SU-DHL-6 (cell line): ENCODE data around the gene RAP1GAP2.

ENCODE experiments used
- H2AFZ ChIP-seq: fragments of 200-600 bp; sonication (generic); 2 replicates; pipeline ENCODE4 v1.6.1; 2014; ENCODE audit warnings: low read depth, mild to moderate bottlenecking, moderate library complexity, mixed read lengths, antibody characterized with exemption, low read length; ENCODE audit not compliant: severe bottlenecking
- H3F3A ChIP-seq: fragments of 200-600 bp; shearing (Covaris generic); 2 replicates; pipeline ENCODE4 v1.6.0; 2016; ENCODE audit warnings: antibody characterized with exemption, mild to moderate bottlenecking; ENCODE audit not compliant: insufficient read depth
- H3K27ac ChIP-seq: fragments of 200-600 bp; sonication (generic); 2 replicates; pipeline ENCODE4 v1.5.1; 2016; ENCODE audit warnings: low read depth, mild to moderate bottlenecking, low read length, moderate library complexity, mixed read lengths
- H3K27me3 ChIP-seq: fragments of 200-600 bp; sonication (generic), shearing (Covaris generic); 2 replicates; pipeline ENCODE4 v1.6.0; 2014; ENCODE audit warnings: mild to moderate bottlenecking, low read length
- H3K36me3 ChIP-seq: fragments of 200-600 bp; sonication (generic); 2 replicates; pipeline ENCODE4 v1.6.1; 2014; ENCODE audit warnings: mild to moderate bottlenecking, low read length, mixed read lengths
- H3K4me2 ChIP-seq: fragments of 300-600, 200-600 bp; shearing (Covaris generic), sonication (generic); 2 replicates; pipeline ENCODE4 v1.6.0; 2014; ENCODE audit warnings: low read length, low read depth, mild to moderate bottlenecking; ENCODE audit not compliant: poor library complexity, severe bottlenecking
- H3K4me3 ChIP-seq: fragments of 200-600 bp; sonication (generic); 2 replicates; pipeline ENCODE4 v1.5.1; 2014; ENCODE audit warnings: antibody characterized with exemption, low read length, mild to moderate bottlenecking, mixed read lengths; ENCODE audit not compliant: insufficient read depth, poor library complexity, severe bottlenecking
- H3K79me2 ChIP-seq: fragments of 200-600 bp; sonication (generic); 2 replicates; pipeline ENCODE4 v1.6.1; 2014; ENCODE audit warnings: mild to moderate bottlenecking, low read length, moderate library complexity; ENCODE audit not compliant: insufficient read depth
- H3K9ac ChIP-seq: fragments of 200-600 bp; sonication (generic); 2 replicates; pipeline ENCODE4 v1.7.0; 2014; ENCODE audit warnings: mild to moderate bottlenecking, low read length
- H3K9me2 ChIP-seq: fragments of 200-600 bp; sonication (generic); replicated peaks from 2 replicates; pipeline ENCODE4 v1.6.1; 2014; ENCODE audit warnings: low read length; ENCODE audit not compliant: insufficient read depth
- H3K9me3 ChIP-seq: fragments of 200-600 bp; sonication (generic); 2 replicates; pipeline ENCODE4 v1.6.1; 2014; ENCODE audit warnings: low read length, mixed read lengths; ENCODE audit not compliant: insufficient read depth
- H4K20me1 ChIP-seq: fragments of 200-600 bp; sonication (generic); 2 replicates; pipeline ENCODE4 v1.6.1; 2014; ENCODE audit warnings: low read depth, mild to moderate bottlenecking, antibody characterized with exemption, low read length, moderate library complexity, mixed read lengths
- EZH2phosphoT487 ChIP-seq: fragments of 200-600 bp; sonication (generic), shearing (Covaris generic); conservative IDR thresholded peaks from 2 replicates; pipeline ENCODE4 v1.6.1; 2018; ENCODE audit warnings: mild to moderate bottlenecking, antibody characterized with exemption, low read length, moderate library complexity, mixed read lengths
- TF ChIP-seq, protein P1 (sequence below): fragments of 200-600 bp; sonication (generic); IDR thresholded peaks from one replicate; pipeline ENCODE4 v1.5.1; 2017; ENCODE audit warnings: antibody characterized with exemption, mild to moderate bottlenecking, low read length, moderate library complexity; ENCODE audit not compliant: insufficient read depth, poor library complexity, severe bottlenecking

RAP1GAP2 gene

GRCh38 chr17:2892305-2892971 lies 96.2 kb downstream of the RAP1GAP2 start:
- Histone ChIP-seq H3K79me2 (no peaks in the 10 kb centered on the region), H3K4me3 (no peak overlapping the region), H3F3A (no peaks in the 10 kb centered on the region), H3K4me2 (no peak overlapping the region), H3K27me3 (no peaks in the 10 kb centered on the region), H2AFZ (no peak overlapping the region), H3K9me2 (no peaks in the 10 kb centered on the region), H3K36me3 (no peaks in the 10 kb centered on the region), H3K9ac (no peak overlapping the region), H3K27ac (no peak overlapping the region), H4K20me1 (no peaks in the 10 kb centered on the region), H3K9me3 (no peaks in the 10 kb centered on the region)
- no peak for TF ChIP-seq EZH2phosphoT487
- TF ChIP-seq, protein P1, sequence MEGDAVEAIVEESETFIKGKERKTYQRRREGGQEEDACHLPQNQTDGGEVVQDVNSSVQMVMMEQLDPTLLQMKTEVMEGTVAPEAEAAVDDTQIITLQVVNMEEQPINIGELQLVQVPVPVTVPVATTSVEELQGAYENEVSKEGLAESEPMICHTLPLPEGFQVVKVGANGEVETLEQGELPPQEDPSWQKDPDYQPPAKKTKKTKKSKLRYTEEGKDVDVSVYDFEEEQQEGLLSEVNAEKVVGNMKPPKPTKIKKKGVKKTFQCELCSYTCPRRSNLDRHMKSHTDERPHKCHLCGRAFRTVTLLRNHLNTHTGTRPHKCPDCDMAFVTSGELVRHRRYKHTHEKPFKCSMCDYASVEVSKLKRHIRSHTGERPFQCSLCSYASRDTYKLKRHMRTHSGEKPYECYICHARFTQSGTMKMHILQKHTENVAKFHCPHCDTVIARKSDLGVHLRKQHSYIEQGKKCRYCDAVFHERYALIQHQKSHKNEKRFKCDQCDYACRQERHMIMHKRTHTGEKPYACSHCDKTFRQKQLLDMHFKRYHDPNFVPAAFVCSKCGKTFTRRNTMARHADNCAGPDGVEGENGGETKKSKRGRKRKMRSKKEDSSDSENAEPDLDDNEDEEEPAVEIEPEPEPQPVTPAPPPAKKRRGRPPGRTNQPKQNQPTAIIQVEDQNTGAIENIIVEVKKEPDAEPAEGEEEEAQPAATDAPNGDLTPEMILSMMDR, result no peak

- Histone ChIP-seq H3K9ac (no peak overlapping the region), H3K79me2 (no peaks in the 10 kb centered on the region), H3K9me3 (no peaks in the 10 kb centered on the region), H2AFZ (no peak overlapping the region), H3F3A (no peaks in the 10 kb centered on the region), H3K27ac (no peak overlapping the region), H3K36me3 (no peaks in the 10 kb centered on the region), H3K4me3 (no peak overlapping the region), H3K9me2 (no peaks in the 10 kb centered on the region), H4K20me1 (no peaks in the 10 kb centered on the region), H3K4me2 (no peak overlapping the region), H3K27me3 (no peaks in the 10 kb centered on the region)
- TF ChIP-seq, protein P1, result no peak
- no peak for TF ChIP-seq EZH2phosphoT487
Observed at GRCh38 chr17:2893422-2893914, 97.2 kb downstream of the RAP1GAP2 start.

GRCh38 chr17:2894782-2895181 lies 98.5 kb downstream of the RAP1GAP2 start:
- no peaks in the 10 kb centered on the region for H4K20me1 ChIP-seq
- H3K36me3 ChIP-seq, result no peaks in the 10 kb centered on the region
- no peak overlapping the region for H3K9ac ChIP-seq
- no peak overlapping the region for H3K4me2 ChIP-seq
- no peaks in the 10 kb centered on the region for H3F3A ChIP-seq
- no peaks in the 10 kb centered on the region for H3K79me2 ChIP-seq
- TF ChIP-seq EZH2phosphoT487, result no peak
- TF ChIP-seq, protein P1, result no peak
- no peak overlapping the region for H3K27ac ChIP-seq
- H3K27me3 ChIP-seq, result no peaks in the 10 kb centered on the region
- no peak overlapping the region for H3K4me3 ChIP-seq
- no peaks in the 10 kb centered on the region for H3K9me2 ChIP-seq
- H2AFZ ChIP-seq, result no peak overlapping the region
- no peaks in the 10 kb centered on the region for H3K9me3 ChIP-seq
